A673 (cell line): ENCODE data around the gene SPATA16.

ENCODE experiments used
- CTCF ChIP-seq: fragments of 300-800, 200-600 bp; sonication (generic); conservative IDR thresholded peaks from 2 replicates; pipeline ENCODE4 v1.5.1; 2017; ENCODE audit warnings: low read depth, mild to moderate bottlenecking, antibody characterized with exemption, low read length, moderate library complexity, mixed read lengths
- EZH2 ChIP-seq: fragments of 200-600 bp; sonication (generic); IDR thresholded peaks from 2 replicates; pipeline ENCODE4 v1.6.1; 2017; ENCODE audit warnings: borderline replicate concordance, low read depth, mild to moderate bottlenecking, mixed read lengths, antibody characterized with exemption, low read length; ENCODE audit not compliant: poor library complexity, severe bottlenecking

- TF ChIP-seq CTCF (no peak), EZH2 (no peak)
Observed at GRCh38 chr3:172903642-172904320, 237.3 kb downstream of the SPATA16 start.
